ENCODE data around the gene SCN1A.

Gene SCN1A

DNA sequence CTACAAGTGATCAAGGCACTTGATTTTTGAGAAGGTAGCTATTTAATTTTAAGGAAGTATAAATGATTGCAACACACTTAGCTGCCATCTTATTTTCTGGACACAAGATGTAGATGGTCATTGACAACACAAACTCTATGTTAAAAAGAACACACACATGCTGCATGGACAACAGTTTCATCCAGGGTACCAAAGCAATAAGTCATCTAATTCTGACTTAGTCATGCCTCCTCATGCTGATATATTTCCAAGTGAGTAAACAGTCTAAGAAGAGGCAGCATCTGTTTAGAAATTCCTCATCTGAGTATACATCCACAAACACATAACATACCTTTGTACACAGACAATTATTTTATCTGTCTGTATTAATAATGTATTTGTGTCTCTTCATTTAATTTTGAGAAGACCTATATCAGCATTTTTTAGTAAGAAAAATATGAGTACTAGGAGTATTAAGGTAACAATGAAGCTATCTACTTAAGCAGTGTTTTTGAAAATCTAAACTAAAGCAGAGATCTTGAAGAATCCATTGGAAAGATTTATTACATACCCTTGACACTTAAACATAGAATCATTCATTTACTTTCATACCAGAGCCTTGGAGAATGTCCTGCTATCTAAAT, 84.9 kb downstream of the SCN1A start:
- TF ChIP-seq, protein P1, sequence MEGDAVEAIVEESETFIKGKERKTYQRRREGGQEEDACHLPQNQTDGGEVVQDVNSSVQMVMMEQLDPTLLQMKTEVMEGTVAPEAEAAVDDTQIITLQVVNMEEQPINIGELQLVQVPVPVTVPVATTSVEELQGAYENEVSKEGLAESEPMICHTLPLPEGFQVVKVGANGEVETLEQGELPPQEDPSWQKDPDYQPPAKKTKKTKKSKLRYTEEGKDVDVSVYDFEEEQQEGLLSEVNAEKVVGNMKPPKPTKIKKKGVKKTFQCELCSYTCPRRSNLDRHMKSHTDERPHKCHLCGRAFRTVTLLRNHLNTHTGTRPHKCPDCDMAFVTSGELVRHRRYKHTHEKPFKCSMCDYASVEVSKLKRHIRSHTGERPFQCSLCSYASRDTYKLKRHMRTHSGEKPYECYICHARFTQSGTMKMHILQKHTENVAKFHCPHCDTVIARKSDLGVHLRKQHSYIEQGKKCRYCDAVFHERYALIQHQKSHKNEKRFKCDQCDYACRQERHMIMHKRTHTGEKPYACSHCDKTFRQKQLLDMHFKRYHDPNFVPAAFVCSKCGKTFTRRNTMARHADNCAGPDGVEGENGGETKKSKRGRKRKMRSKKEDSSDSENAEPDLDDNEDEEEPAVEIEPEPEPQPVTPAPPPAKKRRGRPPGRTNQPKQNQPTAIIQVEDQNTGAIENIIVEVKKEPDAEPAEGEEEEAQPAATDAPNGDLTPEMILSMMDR (IDR thresholded peaks at IDR 0.05): no peak

DNA sequence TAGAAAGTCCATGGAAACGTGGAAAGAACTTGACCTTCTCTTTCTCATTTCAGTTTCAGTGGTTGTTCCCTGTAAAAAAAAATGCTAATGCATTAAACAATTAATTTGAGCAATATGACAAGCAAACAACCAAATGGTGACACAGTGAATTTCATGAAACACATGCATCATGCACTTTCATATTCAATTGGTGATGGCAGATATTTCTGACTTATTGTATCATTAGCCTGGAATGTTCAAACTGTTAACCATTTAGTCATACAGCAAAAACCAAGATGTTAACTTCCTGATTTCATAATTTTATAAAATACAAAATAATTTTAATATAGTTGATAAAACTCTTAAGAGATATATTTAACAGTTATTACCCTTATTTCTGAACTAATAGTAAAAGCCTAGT, 85.5 kb downstream of the SCN1A start:
- TF ChIP-seq, protein P1 (IDR thresholded peaks at IDR 0.05): no peak

DNA sequence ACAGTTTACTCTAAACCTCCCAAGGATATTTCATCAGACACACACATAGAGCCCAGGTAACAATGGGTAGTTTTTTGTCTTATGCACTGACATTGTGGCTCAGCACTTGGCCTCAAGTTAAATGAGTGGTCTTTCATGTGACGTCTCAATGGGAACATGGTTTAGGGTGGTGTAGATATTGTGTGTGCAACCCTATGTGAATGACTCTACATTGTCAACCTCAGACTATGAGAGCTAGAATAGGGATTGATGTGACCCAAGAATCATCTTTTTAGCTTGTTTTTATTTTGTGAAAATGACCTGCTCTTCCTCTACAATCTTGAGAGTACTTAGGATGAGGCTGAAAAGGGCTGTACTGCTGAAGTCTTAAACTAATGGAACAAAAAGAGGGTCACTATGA, 86.2 kb downstream of the SCN1A start:
- TF ChIP-seq, protein P1 (IDR thresholded peaks at IDR 0.05): no peak

DNA sequence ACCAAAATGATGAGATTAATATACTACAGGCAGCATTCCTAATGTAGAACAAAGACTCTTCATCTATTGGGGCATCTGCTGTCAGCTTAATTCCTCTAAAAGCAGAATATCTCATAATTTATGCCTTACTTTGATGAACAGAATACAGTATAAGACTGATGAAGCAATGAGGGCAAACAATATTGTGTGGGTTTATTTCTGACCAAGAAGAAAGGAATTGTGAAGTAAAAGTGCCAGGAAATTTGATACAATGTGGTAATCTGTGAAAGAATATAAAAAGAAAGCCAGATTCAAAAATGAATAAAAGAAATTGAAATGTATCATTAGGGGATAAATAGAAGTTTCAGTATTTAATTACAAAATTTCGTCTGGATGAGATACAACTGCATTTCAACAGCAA, 95.5 kb downstream of the SCN1A start:
- TF ChIP-seq, protein P1 (IDR thresholded peaks at IDR 0.05): no peak

DNA sequence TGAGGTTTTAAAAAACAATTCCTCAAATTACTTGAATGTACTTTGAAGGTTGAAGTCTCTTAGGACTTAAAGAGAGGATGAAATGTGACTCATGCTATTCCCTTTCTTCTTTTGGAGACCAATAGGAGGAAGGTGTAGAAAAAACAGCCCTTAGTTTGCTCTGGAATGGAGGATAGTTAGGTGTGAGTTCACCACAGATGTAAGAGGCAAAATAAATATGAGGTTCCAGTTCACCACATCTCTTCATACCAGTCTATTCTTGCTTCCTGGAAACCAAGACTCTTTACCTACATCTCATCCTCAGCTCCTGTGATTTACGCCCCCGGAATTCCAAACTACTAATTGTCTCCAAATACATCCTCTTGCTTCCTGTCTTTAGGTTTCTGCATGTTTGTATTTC, 96.8 kb downstream of the SCN1A start:
- TF ChIP-seq, protein P1 (IDR thresholded peaks at IDR 0.05): no peak

DNA sequence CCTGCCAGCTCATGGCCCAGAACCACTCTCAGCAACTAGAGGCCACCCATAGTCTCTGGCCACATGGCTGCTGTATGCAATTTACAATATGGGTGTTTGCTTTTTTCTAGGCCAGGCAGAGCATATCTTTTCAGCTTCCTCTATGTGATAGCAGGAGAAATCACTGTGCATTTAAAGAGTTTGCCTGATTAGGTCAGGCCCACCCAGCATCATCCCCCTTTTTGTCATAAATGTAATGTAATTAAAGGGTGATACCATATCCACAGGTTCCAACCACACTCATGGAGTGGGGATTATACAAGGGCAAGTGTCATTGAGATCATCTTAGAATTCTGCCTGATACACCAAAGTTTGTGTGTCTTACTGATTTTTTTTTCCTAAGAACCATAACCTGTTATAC, 102.5 kb downstream of the SCN1A start:
- TF ChIP-seq, protein P1 (IDR thresholded peaks at IDR 0.05): no peak

DNA sequence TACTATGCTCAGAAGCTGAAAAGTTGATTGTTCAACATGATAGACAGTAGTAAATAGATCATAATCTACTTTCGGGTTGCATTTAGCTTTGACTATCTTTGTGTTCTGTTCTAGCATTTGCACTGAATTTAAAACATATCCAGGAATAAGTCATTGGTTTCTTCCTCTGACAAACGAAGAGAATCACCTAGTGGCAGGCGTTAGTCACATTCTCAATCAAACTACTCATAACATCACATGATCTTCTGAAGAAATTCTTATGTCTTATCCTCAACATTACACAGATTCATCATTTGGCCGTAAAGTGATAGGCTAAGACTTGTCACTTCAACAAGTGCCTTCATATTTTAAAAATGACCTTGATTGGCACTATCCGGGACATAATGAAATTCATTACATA, 110.6 kb downstream of the SCN1A start:
- TF ChIP-seq, protein P1 (IDR thresholded peaks at IDR 0.05): no peak

DNA sequence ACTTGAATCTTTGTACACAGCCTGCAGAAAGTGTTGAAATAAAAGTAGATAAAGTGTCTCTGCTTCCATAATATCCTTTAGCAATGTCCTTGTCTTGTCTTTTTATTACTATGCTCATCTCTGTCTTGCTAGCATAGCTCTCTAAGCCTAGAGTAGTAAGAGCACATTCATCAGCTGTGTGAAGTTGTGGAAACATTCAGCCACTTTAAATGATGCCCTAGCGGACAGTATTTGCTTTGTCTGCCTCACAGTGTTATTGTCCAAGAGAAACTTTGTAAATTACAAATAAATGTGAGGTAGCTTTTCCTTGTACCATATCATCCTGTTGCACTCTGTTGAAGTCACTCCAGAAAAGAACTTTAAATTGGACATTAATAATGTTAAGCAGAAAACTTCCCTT, 113.9 kb downstream of the SCN1A start:
- TF ChIP-seq, protein P1 (IDR thresholded peaks at IDR 0.05): no peak

All from LNCAP (cell line).